ENCODE data around the gene UPF1. TPM values are rescaled to one million over a fixed set of nuclear protein-coding genes. Genes with fewer than 3 reads are reported as not detected.

The UPF1 gene
- total RNA-seq, 1 experiment from 2014 or later: 57.1 TPM

GRCh38 chr19:18879579-18880373, 48.0 kb downstream of the UPF1 start:
- no peak for TF ChIP-seq CTCF (IDR thresholded peaks at IDR 0.05; ENCODE audit: unreplicated experiment)
- BruUV-seq (replicated peaks): no TSS peak
- Mint-ChIP-seq H3K27me3 (ENCODE audit: unreplicated experiment) (no peaks in the 10 kb centered on the region), H3K4me3 (ENCODE audit: low read depth, unreplicated experiment) (no peak overlapping the region), H3K4me1 (ENCODE audit: low read depth, unreplicated experiment) (no peaks in the 10 kb centered on the region), H3K36me3 (ENCODE audit: insufficient read depth, unreplicated experiment) (peaks cover 23% of the 10 kb centered on the region), H3K27ac (ENCODE audit: unreplicated experiment) (no peak overlapping the region), H3K9me3 (ENCODE audit: low read depth, unreplicated experiment) (no peaks in the 10 kb centered on the region)
- CTCF ChIA-PET: no interaction called here
- intact Hi-C loops (cut with micrococcal nuclease; ENCODE audit: unreplicated experiment): no loop called here
- peak; percentile 34 for DNase-seq

- CTCF ChIA-PET: no interaction called here
- Mint-ChIP-seq H3K4me1 (ENCODE audit: low read depth, unreplicated experiment) (no peaks in the 10 kb centered on the region), H3K9me3 (ENCODE audit: low read depth, unreplicated experiment) (no peaks in the 10 kb centered on the region), H3K27me3 (ENCODE audit: unreplicated experiment) (no peaks in the 10 kb centered on the region), H3K36me3 (ENCODE audit: insufficient read depth, unreplicated experiment) (peaks cover 23% of the 10 kb centered on the region), H3K4me3 (ENCODE audit: low read depth, unreplicated experiment) (no peak overlapping the region), H3K27ac (ENCODE audit: unreplicated experiment) (no peak overlapping the region)
- no TSS peak for BruUV-seq (replicated peaks)
- intact Hi-C loops (cut with micrococcal nuclease; ENCODE audit: unreplicated experiment): no loop called here
- no peak for TF ChIP-seq CTCF (IDR thresholded peaks at IDR 0.05; ENCODE audit: unreplicated experiment)
- no peak for DNase-seq
These were observed 49.7 kb downstream of the UPF1 start for GRCh38 chr19:18881491-18881890.

GRCh38 chr19:18883526-18884304, 52.0 kb downstream of the UPF1 start:
- TF ChIP-seq CTCF (IDR thresholded peaks at IDR 0.05; ENCODE audit: unreplicated experiment): no peak
- no peaks in the 10 kb centered on the region for H3K4me1 Mint-ChIP-seq (ENCODE audit: low read depth, unreplicated experiment)
- no peaks in the 10 kb centered on the region for H3K9me3 Mint-ChIP-seq (ENCODE audit: low read depth, unreplicated experiment)
- H3K36me3 Mint-ChIP-seq (ENCODE audit: insufficient read depth, unreplicated experiment): peaks cover 5% of the 10 kb centered on the region
- no peak overlapping the region for H3K4me3 Mint-ChIP-seq (ENCODE audit: low read depth, unreplicated experiment)
- DNase-seq: no peak
- no peak overlapping the region for H3K27ac Mint-ChIP-seq (ENCODE audit: unreplicated experiment)
- no peaks in the 10 kb centered on the region for H3K27me3 Mint-ChIP-seq (ENCODE audit: unreplicated experiment)
- CTCF ChIA-PET: no interaction called here
- no TSS peak for BruUV-seq (replicated peaks)
- intact Hi-C loops (cut with micrococcal nuclease; ENCODE audit: unreplicated experiment): no loop called here

GRCh38 chr19:18886972-18887371, 55.2 kb downstream of the UPF1 start:
- CTCF ChIA-PET: no interaction called here
- TF ChIP-seq CTCF (IDR thresholded peaks at IDR 0.05; ENCODE audit: unreplicated experiment): no peak
- H3K27me3 Mint-ChIP-seq (ENCODE audit: unreplicated experiment): no peaks in the 10 kb centered on the region
- H3K27ac Mint-ChIP-seq (ENCODE audit: unreplicated experiment): no peak overlapping the region
- no peaks in the 10 kb centered on the region for H3K9me3 Mint-ChIP-seq (ENCODE audit: low read depth, unreplicated experiment)
- BruUV-seq (replicated peaks): no TSS peak
- DNase-seq: no peak
- no peak overlapping the region for H3K4me3 Mint-ChIP-seq (ENCODE audit: low read depth, unreplicated experiment)
- no peaks in the 10 kb centered on the region for H3K4me1 Mint-ChIP-seq (ENCODE audit: low read depth, unreplicated experiment)
- H3K36me3 Mint-ChIP-seq (ENCODE audit: insufficient read depth, unreplicated experiment): no peaks in the 10 kb centered on the region
- intact Hi-C loops (cut with micrococcal nuclease; ENCODE audit: unreplicated experiment): no loop called here
